NCI-H2029 treated with DMSO at 0.1 percent for 48 hours (cell line): ENCODE results near the gene SYCN.
"Not testable (repeated sequence)": the region's sequence is repeated elsewhere in the genome, so short reads cannot be mapped to it uniquely, and the experiment has no call there.

Experiments
- DNase-seq: peaks from one replicate; lab custom pipeline; 2025; lab: John Stamatoyannopoulos, UW

Gene SYCN

GRCh38 chr19:39224910-39225309, 20.8 kb upstream of the SYCN start:
- DNase-seq, result no peak

GRCh38 chr19:39223703-39224279, 19.7 kb upstream of the SYCN start:
- no peak for DNase-seq

- DNase-seq, result not testable (repeated sequence)
These were observed 15.0 kb upstream of the SYCN start for GRCh38 chr19:39219108-39219507.

GRCh38 chr19:39218230-39219007, 14.4 kb upstream of the SYCN start:
- DNase-seq, result no peak

GRCh38 chr19:39217094-39217493, 13.0 kb upstream of the SYCN start:
- DNase-seq, result no peak

- DNase-seq, result not testable (repeated sequence)
These were observed 11.3 kb upstream of the SYCN start for GRCh38 chr19:39215323-39215722.

GRCh38 chr19:39212375-39212742, 8.3 kb upstream of the SYCN start:
- no peak for DNase-seq

GRCh38 chr19:39211731-39212374, 7.8 kb upstream of the SYCN start:
- no peak for DNase-seq

GRCh38 chr19:39209196-39209595, 5.1 kb upstream of the SYCN start:
- no peak for DNase-seq

GRCh38 chr19:39208175-39208795, 4.2 kb upstream of the SYCN start:
- DNase-seq, result no peak

- no peak for DNase-seq
These were observed 3.3 kb upstream of the SYCN start for GRCh38 chr19:39207293-39207836.

- DNase-seq, result no peak
These were observed 2.1 kb upstream of the SYCN start for GRCh38 chr19:39206122-39206521.

GRCh38 chr19:39205449-39205764, 1.3 kb upstream of the SYCN start:
- no peak for DNase-seq

- no peak for DNase-seq
These were observed 1.1 kb downstream of the SYCN start for GRCh38 chr19:39202998-39203355.

GRCh38 chr19:39200803-39201115, 3.3 kb downstream of the SYCN start:
- DNase-seq, result no peak

- no peak for DNase-seq
These were observed 3.8 kb downstream of the SYCN start for GRCh38 chr19:39200066-39200802.

- no peak for DNase-seq
These were observed 5.0 kb downstream of the SYCN start for GRCh38 chr19:39199025-39199424.

GRCh38 chr19:39197808-39198207, 6.3 kb downstream of the SYCN start:
- no peak for DNase-seq

- DNase-seq, result no peak
These were observed 7.1 kb downstream of the SYCN start, which contains the start of gene NCCRP1 for GRCh38 chr19:39196860-39197562. Gene NCCRP1 (plus strand): TSS chr19:39196964. CDS start chr19:39196983, 19 bp downstream.

- DNase-seq, result no peak
These were observed 7.7 kb downstream of the SYCN start for GRCh38 chr19:39196320-39196719.

GRCh38 chr19:39195755-39196154, 8.3 kb downstream of the SYCN start:
- no peak for DNase-seq
